NCI-H748 treated with DMSO at 0.1 percent for 48 hours (cell line): Measurements from ENCODE around the gene PRKCZ.

ENCODE experiments used
- DNase-seq: peaks from one replicate; lab custom pipeline; 2025; lab: John Stamatoyannopoulos, UW

The PRKCZ gene

GRCh38 chr1:2024887-2025286 lies 25.3 kb upstream of the PRKCZ start:
- no peak for DNase-seq

GRCh38 chr1:2025491-2025981 lies 24.7 kb upstream of the PRKCZ start:
- no peak for DNase-seq

- DNase-seq, result no peak
Observed at GRCh38 chr1:2027961-2028583, 22.1 kb upstream of the PRKCZ start.

- no peak for DNase-seq
Observed at GRCh38 chr1:2028870-2029560, 21.2 kb upstream of the PRKCZ start.

- no peak for DNase-seq
Observed at GRCh38 chr1:2029561-2029960, 20.6 kb upstream of the PRKCZ start.

- DNase-seq, result no peak
Observed at GRCh38 chr1:2030076-2030871, 19.9 kb upstream of the PRKCZ start.

- no peak for DNase-seq
Observed at GRCh38 chr1:2031546-2032540, 18.4 kb upstream of the PRKCZ start.

- no peak for DNase-seq
Observed at GRCh38 chr1:2032737-2033136, 17.5 kb upstream of the PRKCZ start.

GRCh38 chr1:2033165-2033564 lies 17.0 kb upstream of the PRKCZ start:
- no peak for DNase-seq

- no peak for DNase-seq
Observed at GRCh38 chr1:2036287-2036686, 13.9 kb upstream of the PRKCZ start.

GRCh38 chr1:2037314-2037979 lies 12.8 kb upstream of the PRKCZ start:
- no peak for DNase-seq

GRCh38 chr1:2038229-2038628 lies 12.0 kb upstream of the PRKCZ start:
- DNase-seq, result no peak

GRCh38 chr1:2039251-2039650 lies 11.0 kb upstream of the PRKCZ start:
- DNase-seq, result no peak

- no peak for DNase-seq
Observed at GRCh38 chr1:2041305-2041704, 8.9 kb upstream of the PRKCZ start.

- no peak for DNase-seq
Observed at GRCh38 chr1:2041887-2042286, 8.3 kb upstream of the PRKCZ start.

GRCh38 chr1:2042830-2043773 lies 7.1 kb upstream of the PRKCZ start:
- no peak for DNase-seq

GRCh38 chr1:2043886-2044285 lies 6.3 kb upstream of the PRKCZ start:
- no peak for DNase-seq

GRCh38 chr1:2044510-2045319 lies 5.5 kb upstream of the PRKCZ start:
- DNase-seq, result no peak
